Measurements from ENCODE around the gene WDR26.
A peak's percentile ranks its signal among the peaks of the same experiment; 100 is the strongest.
"Not testable (repeated sequence)": the region's sequence is repeated elsewhere in the genome, so short reads cannot be mapped to it uniquely, and the experiment has no call there.

Gene WDR26

GRCh38 chr1:224434691-224435317 lies at the start of gene WDR26:
Gene WDR26, minus strand, starts transcription at chr1:224434797.
- Mint-ChIP-seq H3K9me3 (no peaks in the 10 kb centered on the region), H3K27ac (peak within 1 kb of the TSS; percentile 96), H3K4me3 (peak within 1 kb of the TSS; percentile 92), H3K36me3 (peaks cover 5% of the 10 kb centered on the region), H3K4me1 (peaks cover 56% of the 10 kb centered on the region), H3K27me3 (no peaks in the 10 kb centered on the region)

- H3K36me3 Mint-ChIP-seq: not testable (repeated sequence)
- H3K9me3 Mint-ChIP-seq: peaks cover 11% of the 10 kb centered on the region
Observed at GRCh38 chr1:224483206-224483605, 48.6 kb upstream of the WDR26 start.

GRCh38 chr1:224482619-224483018 lies 48.0 kb upstream of the WDR26 start:
- H3K4me1 Mint-ChIP-seq: no peaks in the 10 kb centered on the region
- no peaks in the 10 kb centered on the region for H3K27me3 Mint-ChIP-seq
- no peak overlapping the region for H3K27ac Mint-ChIP-seq
- peaks cover 11% of the 10 kb centered on the region for H3K9me3 Mint-ChIP-seq
- peaks cover 6% of the 10 kb centered on the region for H3K36me3 Mint-ChIP-seq
- no peak overlapping the region for H3K4me3 Mint-ChIP-seq

More at GRCh38 chr1:224483206-224483605, 48.6 kb upstream of the WDR26 start:
- not testable (repeated sequence) for H3K27me3 Mint-ChIP-seq, H3K27ac Mint-ChIP-seq, H3K4me3 Mint-ChIP-seq, H3K4me1 Mint-ChIP-seq

- Mint-ChIP-seq H3K36me3 (peaks cover 6% of the 10 kb centered on the region), H3K27me3 (no peaks in the 10 kb centered on the region), H3K4me3 (no peak overlapping the region)
Observed at GRCh38 chr1:224481601-224482000, 47.0 kb upstream of the WDR26 start.

GRCh38 chr1:224480888-224481459 lies 46.4 kb upstream of the WDR26 start:
- H3K27me3 Mint-ChIP-seq, H3K4me1 Mint-ChIP-seq, H3K4me3 Mint-ChIP-seq, H3K27ac Mint-ChIP-seq, H3K36me3 Mint-ChIP-seq: not testable (repeated sequence)
- peaks cover 11% of the 10 kb centered on the region for H3K9me3 Mint-ChIP-seq

More at GRCh38 chr1:224481601-224482000, 47.0 kb upstream of the WDR26 start:
- peaks cover 11% of the 10 kb centered on the region for H3K9me3 Mint-ChIP-seq
- H3K27ac Mint-ChIP-seq: no peak overlapping the region
- no peaks in the 10 kb centered on the region for H3K4me1 Mint-ChIP-seq

GRCh38 chr1:224480200-224480599 lies 45.6 kb upstream of the WDR26 start:
- H3K27me3 Mint-ChIP-seq, H3K36me3 Mint-ChIP-seq, H3K4me3 Mint-ChIP-seq, H3K27ac Mint-ChIP-seq, H3K4me1 Mint-ChIP-seq: not testable (repeated sequence)
- peaks cover 11% of the 10 kb centered on the region for H3K9me3 Mint-ChIP-seq

- peaks cover 5% of the 10 kb centered on the region for H3K9me3 Mint-ChIP-seq
- H3K4me3 Mint-ChIP-seq: no peak overlapping the region
- no peaks in the 10 kb centered on the region for H3K27me3 Mint-ChIP-seq
- peaks cover 3% of the 10 kb centered on the region for H3K36me3 Mint-ChIP-seq
- H3K27ac Mint-ChIP-seq: no peak overlapping the region
- no peaks in the 10 kb centered on the region for H3K4me1 Mint-ChIP-seq
Observed at GRCh38 chr1:224472806-224473205, 38.2 kb upstream of the WDR26 start.

- Mint-ChIP-seq H3K36me3 (no peaks in the 10 kb centered on the region), H3K27ac (no peak overlapping the region), H3K4me1 (peaks cover 15% of the 10 kb centered on the region), H3K27me3 (no peaks in the 10 kb centered on the region), H3K4me3 (no peak overlapping the region), H3K9me3 (no peaks in the 10 kb centered on the region)
Observed at GRCh38 chr1:224466154-224466553, 31.6 kb upstream of the WDR26 start.

GRCh38 chr1:224459966-224460365 lies 25.4 kb upstream of the WDR26 start:
- H3K27ac Mint-ChIP-seq: no peak overlapping the region
- H3K36me3 Mint-ChIP-seq: no peaks in the 10 kb centered on the region
- H3K4me1 Mint-ChIP-seq: peaks cover 11% of the 10 kb centered on the region
- no peak overlapping the region for H3K4me3 Mint-ChIP-seq
- H3K27me3 Mint-ChIP-seq: no peaks in the 10 kb centered on the region
- no peaks in the 10 kb centered on the region for H3K9me3 Mint-ChIP-seq

GRCh38 chr1:224458996-224459395 lies 24.4 kb upstream of the WDR26 start:
- no peaks in the 10 kb centered on the region for H3K27me3 Mint-ChIP-seq
- no peaks in the 10 kb centered on the region for H3K9me3 Mint-ChIP-seq
- H3K27ac Mint-ChIP-seq: no peak overlapping the region
- peaks cover 16% of the 10 kb centered on the region for H3K4me1 Mint-ChIP-seq
- no peak overlapping the region for H3K4me3 Mint-ChIP-seq
- H3K36me3 Mint-ChIP-seq: no peaks in the 10 kb centered on the region

- peaks cover 16% of the 10 kb centered on the region for H3K4me1 Mint-ChIP-seq
- H3K27ac Mint-ChIP-seq: peak overlapping the region; percentile 42
- H3K4me3 Mint-ChIP-seq: no peak overlapping the region
- no peaks in the 10 kb centered on the region for H3K9me3 Mint-ChIP-seq
- H3K27me3 Mint-ChIP-seq: no peaks in the 10 kb centered on the region
- no peaks in the 10 kb centered on the region for H3K36me3 Mint-ChIP-seq
Observed at GRCh38 chr1:224458296-224458695, 23.7 kb upstream of the WDR26 start.

- Mint-ChIP-seq H3K4me1 (peaks cover 16% of the 10 kb centered on the region), H3K36me3 (no peaks in the 10 kb centered on the region), H3K9me3 (no peaks in the 10 kb centered on the region), H3K27me3 (no peaks in the 10 kb centered on the region), H3K27ac (no peak overlapping the region), H3K4me3 (no peak overlapping the region)
Observed at GRCh38 chr1:224457782-224458144, 23.2 kb upstream of the WDR26 start.

GRCh38 chr1:224456637-224456953 lies 22.0 kb upstream of the WDR26 start:
- Mint-ChIP-seq H3K27ac (no peak overlapping the region), H3K4me1 (peaks cover 16% of the 10 kb centered on the region), H3K4me3 (peak overlapping the region; percentile 11), H3K36me3 (no peaks in the 10 kb centered on the region), H3K27me3 (no peaks in the 10 kb centered on the region), H3K9me3 (no peaks in the 10 kb centered on the region)

GRCh38 chr1:224454402-224455055 lies 19.9 kb upstream of the WDR26 start:
- H3K36me3 Mint-ChIP-seq: no peaks in the 10 kb centered on the region
- no peaks in the 10 kb centered on the region for H3K9me3 Mint-ChIP-seq
- H3K27ac Mint-ChIP-seq: no peak overlapping the region
- H3K4me3 Mint-ChIP-seq: no peak overlapping the region
- peaks cover 22% of the 10 kb centered on the region for H3K4me1 Mint-ChIP-seq
- H3K27me3 Mint-ChIP-seq: no peaks in the 10 kb centered on the region

- H3K27me3 Mint-ChIP-seq: no peaks in the 10 kb centered on the region
- peaks cover 2% of the 10 kb centered on the region for H3K36me3 Mint-ChIP-seq
- no peak overlapping the region for H3K27ac Mint-ChIP-seq
- no peaks in the 10 kb centered on the region for H3K9me3 Mint-ChIP-seq
- no peak overlapping the region for H3K4me3 Mint-ChIP-seq
- peaks cover 24% of the 10 kb centered on the region for H3K4me1 Mint-ChIP-seq
Observed at GRCh38 chr1:224450561-224451350, 16.2 kb upstream of the WDR26 start.

- H3K9me3 Mint-ChIP-seq: no peaks in the 10 kb centered on the region
- H3K27me3 Mint-ChIP-seq: no peaks in the 10 kb centered on the region
- H3K4me3 Mint-ChIP-seq: no peak overlapping the region
- H3K4me1 Mint-ChIP-seq: peaks cover 27% of the 10 kb centered on the region
- H3K36me3 Mint-ChIP-seq: peaks cover 2% of the 10 kb centered on the region
- peak overlapping the region; percentile 42 for H3K27ac Mint-ChIP-seq
Observed at GRCh38 chr1:224450159-224450558, 15.6 kb upstream of the WDR26 start.
